ENCODE data around the gene ANKRD16. TPM values are rescaled to one million over a fixed set of nuclear protein-coding genes. Genes with fewer than 3 reads are reported as not detected.
A peak's percentile ranks its signal among the peaks of the same experiment; 100 is the strongest.
"Not testable (repeated sequence)": the region's sequence is repeated elsewhere in the genome, so short reads cannot be mapped to it uniquely, and the experiment has no call there.

Gene ANKRD16
- total RNA-seq, 2 experiments from 2014 or later = 3.3 to 5.4 TPM

GRCh38 chr10:5917305-5917704 lies 27.6 kb upstream of the ANKRD16 start:
- H3K36me3 Mint-ChIP-seq (ENCODE audit: low read depth) = peaks cover 56% of the 10 kb centered on the region

GRCh38 chr10:5915451-5915850 lies 25.8 kb upstream of the ANKRD16 start:
- no peaks in the 10 kb centered on the region for H3K27me3 Mint-ChIP-seq
- H3K36me3 Mint-ChIP-seq (ENCODE audit: low read depth) = peaks cover 57% of the 10 kb centered on the region
- CTCF ChIA-PET = no interaction called here
- POLR2A ChIA-PET = no interaction called here
- no peak overlapping the region for H3K27ac Mint-ChIP-seq
- H3K4me3 Mint-ChIP-seq = no peak overlapping the region
- H3K9me3 Mint-ChIP-seq = no peaks in the 10 kb centered on the region
- no peaks in the 10 kb centered on the region for H3K4me1 Mint-ChIP-seq
- no peak for DNase-seq

More at GRCh38 chr10:5917305-5917704, 27.6 kb upstream of the ANKRD16 start:
- ChIA-PET POLR2A (no interaction called here), CTCF (no interaction called here)
- Mint-ChIP-seq H3K27ac (no peak overlapping the region), H3K27me3 (no peaks in the 10 kb centered on the region), H3K4me1 (no peaks in the 10 kb centered on the region), H3K9me3 (no peaks in the 10 kb centered on the region), H3K4me3 (no peak overlapping the region)
- DNase-seq = no peak

GRCh38 chr10:5913736-5914135 lies 24.0 kb upstream of the ANKRD16 start:
- Mint-ChIP-seq H3K4me1 (no peaks in the 10 kb centered on the region), H3K36me3 (ENCODE audit: low read depth) (peaks cover 56% of the 10 kb centered on the region), H3K9me3 (no peaks in the 10 kb centered on the region), H3K27ac (no peak overlapping the region), H3K27me3 (no peaks in the 10 kb centered on the region), H3K4me3 (no peak overlapping the region)
- no peak for DNase-seq
- ChIA-PET POLR2A (no interaction called here), CTCF (no interaction called here)

- Mint-ChIP-seq H3K9me3 (no peaks in the 10 kb centered on the region), H3K4me1 (peaks cover 4% of the 10 kb centered on the region), H3K27me3 (no peaks in the 10 kb centered on the region), H3K4me3 (no peak overlapping the region), H3K36me3 (ENCODE audit: low read depth) (peaks cover 56% of the 10 kb centered on the region), H3K27ac (no peak overlapping the region)
- CTCF ChIA-PET = interaction anchor here (0.7 kb wide), 1 partner anchor 289 kb away, joined by 3 read pairs; no protein-coding TSS in a partner anchor
- POLR2A ChIA-PET = no interaction called here
- DNase-seq = no peak
Observed at GRCh38 chr10:5911670-5912069, 22.0 kb upstream of the ANKRD16 start.

- no peak for DNase-seq
- H3K4me1 Mint-ChIP-seq = peaks cover 14% of the 10 kb centered on the region
- H3K4me3 Mint-ChIP-seq = no peak overlapping the region
- CTCF ChIA-PET = no interaction called here
- H3K9me3 Mint-ChIP-seq = no peaks in the 10 kb centered on the region
- H3K27me3 Mint-ChIP-seq = no peaks in the 10 kb centered on the region
- no peak overlapping the region for H3K27ac Mint-ChIP-seq
- H3K36me3 Mint-ChIP-seq (ENCODE audit: low read depth) = peaks cover 56% of the 10 kb centered on the region
- POLR2A ChIA-PET = no interaction called here
Observed at GRCh38 chr10:5910323-5911100, 20.8 kb upstream of the ANKRD16 start.

- Mint-ChIP-seq H3K4me1 (peaks cover 23% of the 10 kb centered on the region), H3K36me3 (ENCODE audit: low read depth) (peaks cover 56% of the 10 kb centered on the region)
- H3K27ac Mint-ChIP-seq, H3K4me3 Mint-ChIP-seq, H3K27me3 Mint-ChIP-seq, POLR2A ChIA-PET, DNase-seq, H3K9me3 Mint-ChIP-seq: not testable (repeated sequence)
- CTCF ChIA-PET = interaction anchor here (0.9 kb wide), 1 partner anchor 69 kb away, joined by 3 read pairs; no protein-coding TSS in a partner anchor
Observed at GRCh38 chr10:5908676-5909075, 19.0 kb upstream of the ANKRD16 start.

GRCh38 chr10:5906651-5907050 lies 17.0 kb upstream of the ANKRD16 start:
- H3K27ac Mint-ChIP-seq = no peak overlapping the region
- no peak overlapping the region for H3K4me3 Mint-ChIP-seq
- POLR2A ChIA-PET = no interaction called here
- H3K9me3 Mint-ChIP-seq = peaks cover 5% of the 10 kb centered on the region
- peaks cover 25% of the 10 kb centered on the region for H3K4me1 Mint-ChIP-seq
- DNase-seq = no peak
- H3K27me3 Mint-ChIP-seq = no peaks in the 10 kb centered on the region
- H3K36me3 Mint-ChIP-seq (ENCODE audit: low read depth) = peaks cover 61% of the 10 kb centered on the region
- CTCF ChIA-PET = no interaction called here

- peaks cover 5% of the 10 kb centered on the region for H3K9me3 Mint-ChIP-seq
- POLR2A ChIA-PET = no interaction called here
Observed at GRCh38 chr10:5905854-5906507, 16.3 kb upstream of the ANKRD16 start.

GRCh38 chr10:5904227-5904626 lies 14.5 kb upstream of the ANKRD16 start:
- POLR2A ChIA-PET = interaction anchor here (0.8 to 1.9 kb wide), 2 partner anchors 14 to 63 kb away, joined by 3 to 7 read pairs; partner anchors contain the start of genes ANKRD16 and FBH1
- no peak for DNase-seq
- Mint-ChIP-seq H3K36me3 (ENCODE audit: low read depth) (peaks cover 52% of the 10 kb centered on the region), H3K27me3 (no peaks in the 10 kb centered on the region), H3K9me3 (peaks cover 5% of the 10 kb centered on the region), H3K27ac (peak overlapping the region; percentile 73), H3K4me1 (peaks cover 25% of the 10 kb centered on the region), H3K4me3 (no peak overlapping the region)
- CTCF ChIA-PET = no interaction called here

More at GRCh38 chr10:5905854-5906507, 16.3 kb upstream of the ANKRD16 start:
- DNase-seq = no peak
- Mint-ChIP-seq H3K36me3 (ENCODE audit: low read depth) (peaks cover 56% of the 10 kb centered on the region), H3K27ac (no peak overlapping the region), H3K27me3 (no peaks in the 10 kb centered on the region), H3K4me3 (no peak overlapping the region), H3K4me1 (peaks cover 25% of the 10 kb centered on the region)
- CTCF ChIA-PET = no interaction called here

- Mint-ChIP-seq H3K27ac (peak overlapping the region; percentile 73), H3K36me3 (ENCODE audit: low read depth) (peaks cover 50% of the 10 kb centered on the region)
- CTCF ChIA-PET = no interaction called here
Observed at GRCh38 chr10:5903563-5903962, 13.9 kb upstream of the ANKRD16 start.

GRCh38 chr10:5902511-5903274 lies 13.0 kb upstream of the ANKRD16 start:
- H3K9me3 Mint-ChIP-seq = peaks cover 9% of the 10 kb centered on the region
- POLR2A ChIA-PET = interaction anchor here (1.9 kb wide), 1 partner anchor 12 kb away, joined by 7 read pairs; the partner anchor contains the start of genes ANKRD16 and FBH1
- H3K4me3 Mint-ChIP-seq = no peak overlapping the region
- H3K36me3 Mint-ChIP-seq (ENCODE audit: low read depth) = peaks cover 51% of the 10 kb centered on the region
- DNase-seq = no peak
- CTCF ChIA-PET = no interaction called here
- H3K4me1 Mint-ChIP-seq = peaks cover 24% of the 10 kb centered on the region
- no peaks in the 10 kb centered on the region for H3K27me3 Mint-ChIP-seq
- no peak overlapping the region for H3K27ac Mint-ChIP-seq

More at GRCh38 chr10:5903563-5903962, 13.9 kb upstream of the ANKRD16 start:
- Mint-ChIP-seq H3K4me3 (no peak overlapping the region), H3K27me3 (no peaks in the 10 kb centered on the region), H3K4me1 (peaks cover 25% of the 10 kb centered on the region), H3K9me3 (peaks cover 5% of the 10 kb centered on the region)
- POLR2A ChIA-PET = interaction anchor here (1.9 kb wide), 1 partner anchor 13 kb away, joined by 7 read pairs; the partner anchor contains the start of genes ANKRD16 and FBH1
- no peak for DNase-seq

GRCh38 chr10:5900247-5900646 lies 10.6 kb upstream of the ANKRD16 start:
- ChIA-PET CTCF (no interaction called here), POLR2A (interaction anchor here (0.7 kb wide), 1 partner anchor 12 kb away, joined by 3 read pairs; no protein-coding TSS in a partner anchor)
- peaks cover 13% of the 10 kb centered on the region for H3K9me3 Mint-ChIP-seq

GRCh38 chr10:5898163-5898562 lies 8.5 kb upstream of the ANKRD16 start:
- Mint-ChIP-seq H3K36me3 (ENCODE audit: low read depth) (peaks cover 53% of the 10 kb centered on the region), H3K27ac (no peak overlapping the region), H3K4me1 (peaks cover 33% of the 10 kb centered on the region), H3K27me3 (no peaks in the 10 kb centered on the region), H3K9me3 (peaks cover 8% of the 10 kb centered on the region), H3K4me3 (no peak overlapping the region)
- no peak for DNase-seq
- CTCF ChIA-PET = no interaction called here
- POLR2A ChIA-PET = interaction anchor here (0.6 to 1.0 kb wide), 2 partner anchors 8 to 274 kb away, joined by 3 to 5 read pairs; partner anchors contain the start of genes ANKRD16 and FBH1

More at GRCh38 chr10:5900247-5900646, 10.6 kb upstream of the ANKRD16 start:
- no peak for DNase-seq
- Mint-ChIP-seq H3K4me1 (peaks cover 33% of the 10 kb centered on the region), H3K27me3 (no peaks in the 10 kb centered on the region), H3K4me3 (no peak overlapping the region), H3K36me3 (ENCODE audit: low read depth) (peaks cover 48% of the 10 kb centered on the region), H3K27ac (no peak overlapping the region)
